ENCODE measurements around the gene BEGAIN. TPM values are rescaled to one million over a fixed set of nuclear protein-coding genes. Genes with fewer than 3 reads are reported as not detected.
A peak's percentile ranks its signal among the peaks of the same experiment; 100 is the strongest.

The BEGAIN gene
- total RNA-seq, 3 donors from 2014 or later (not counting 1 experiment from before 2014, with no cell fraction given) = 0.11 to 1.3 TPM; not detected in 1

- H3K36me3 ChIP-seq (ENCODE audit: control insufficient read depth, insufficient read depth, low read length) = peaks cover 5% of the 10 kb centered on the region
- H3K27ac ChIP-seq (ENCODE audit: low read length) = no peak overlapping the region
- Mint-ChIP-seq H3K4me1 (no peaks in the 10 kb centered on the region), H3K36me3 (no peaks in the 10 kb centered on the region), H3K27ac (no peak overlapping the region), H3K4me3 (no peak overlapping the region), H3K27me3 (ENCODE audit: low read depth in 2 of 2) (no peaks in the 10 kb centered on the region), H3K9me3 (no peaks in the 10 kb centered on the region)
- WGBS (ENCODE audit: insufficient coverage) = 94% methylated on average over 12 of the region's 12 CpGs
- H3K9me3 ChIP-seq (ENCODE audit: control insufficient read depth, insufficient read depth, low read length) = no peaks in the 10 kb centered on the region
- no peaks in the 10 kb centered on the region for H3K27me3 ChIP-seq (ENCODE audit: control insufficient read depth, insufficient read depth, low read length)
- no peaks in the 10 kb centered on the region for H3K4me1 ChIP-seq (ENCODE audit: control insufficient read depth, insufficient read depth, low read length)
- no peak overlapping the region for H3K4me3 ChIP-seq (ENCODE audit: low read length)
- peak; percentile 1 to 8 for DNase-seq
- intact Hi-C loops (cut with micrococcal nuclease) = no loop called here
- TF ChIP-seq CTCF (IDR thresholded peaks at IDR 0.05) = no peak
- no peak for ATAC-seq
Observed at GRCh38 chr14:100524233-100524932, 62.8 kb downstream of the BEGAIN start.

- Histone ChIP-seq H3K27ac (ENCODE audit: low read length) (no peak overlapping the region), H3K9me3 (ENCODE audit: control insufficient read depth, insufficient read depth, low read length) (no peaks in the 10 kb centered on the region), H3K27me3 (ENCODE audit: control insufficient read depth, insufficient read depth, low read length) (no peaks in the 10 kb centered on the region), H3K4me1 (ENCODE audit: control insufficient read depth, insufficient read depth, low read length) (no peaks in the 10 kb centered on the region), H3K4me3 (ENCODE audit: low read length) (no peak overlapping the region), H3K36me3 (ENCODE audit: control insufficient read depth, insufficient read depth, low read length) (peaks cover 5% of the 10 kb centered on the region)
- H3K27me3 Mint-ChIP-seq (ENCODE audit: low read depth in 2 of 2) = no peaks in the 10 kb centered on the region
- no peak overlapping the region for H3K4me3 Mint-ChIP-seq
- no peaks in the 10 kb centered on the region for H3K36me3 Mint-ChIP-seq
- ATAC-seq (no peak), DNase-seq (no peak)
- H3K27ac Mint-ChIP-seq = no peak overlapping the region
- no peak for TF ChIP-seq CTCF (IDR thresholded peaks at IDR 0.05)
- peaks cover 0 to 3% of the 10 kb centered on the region in 2 donors for H3K9me3 Mint-ChIP-seq
- no peaks in the 10 kb centered on the region for H3K4me1 Mint-ChIP-seq
- 93% methylated on average over 8 of the region's 8 CpGs for WGBS (ENCODE audit: insufficient coverage)
- intact Hi-C loops (cut with micrococcal nuclease) = no loop called here
Observed at GRCh38 chr14:100523843-100524169, 63.4 kb downstream of the BEGAIN start.

- no peak overlapping the region for H3K27ac Mint-ChIP-seq
- 86% methylated on average over 13 of the region's 13 CpGs for WGBS (ENCODE audit: insufficient coverage)
- Histone ChIP-seq H3K9me3 (ENCODE audit: control insufficient read depth, insufficient read depth, low read length) (no peaks in the 10 kb centered on the region), H3K27ac (ENCODE audit: low read length) (no peak overlapping the region), H3K27me3 (ENCODE audit: control insufficient read depth, insufficient read depth, low read length) (no peaks in the 10 kb centered on the region), H3K4me3 (ENCODE audit: low read length) (no peak overlapping the region), H3K4me1 (ENCODE audit: control insufficient read depth, insufficient read depth, low read length) (no peaks in the 10 kb centered on the region), H3K36me3 (ENCODE audit: control insufficient read depth, insufficient read depth, low read length) (peaks cover 5% of the 10 kb centered on the region)
- no peak for TF ChIP-seq CTCF (IDR thresholded peaks at IDR 0.05)
- no peak overlapping the region for H3K4me3 Mint-ChIP-seq
- intact Hi-C loops (cut with micrococcal nuclease) = no loop called here
- peaks cover 0 to 3% of the 10 kb centered on the region in 2 donors for H3K9me3 Mint-ChIP-seq
- DNase-seq (peak in 1 of 2 donors; percentile 9), ATAC-seq (no peak)
- H3K27me3 Mint-ChIP-seq (ENCODE audit: low read depth in 2 of 2) = no peaks in the 10 kb centered on the region
- H3K4me1 Mint-ChIP-seq = no peaks in the 10 kb centered on the region
- H3K36me3 Mint-ChIP-seq = no peaks in the 10 kb centered on the region
Observed at GRCh38 chr14:100523131-100523842, 63.9 kb downstream of the BEGAIN start.

Data from natural killer cell (primary cell).